Esophagus muscularis mucosa (tissue), 4 donors: ENCODE measurements around the gene RNASEH2A. TPM values are rescaled to one million over a fixed set of nuclear protein-coding genes. Genes with fewer than 3 reads are reported as not detected.
A peak's percentile ranks its signal among the peaks of the same experiment; 100 is the strongest.

Experiments
- DNase-seq: peaks from one replicate; pipeline ENCODE4 v3.0.0-alpha.2; 2017; ENCODE audit errors: extremely low spot score
- H3K27ac ChIP-seq, 4 donors: fragments of 200-600 bp; sonication (generic); replicated peaks in 1 of 4; 1 replicate in 3 of 4; 2 replicates in 1 of 4; pipeline ENCODE4 v1.5.1; 2016 to 2019; ENCODE audit warnings: mild to moderate bottlenecking in 1 of 4
- H3K27me3 ChIP-seq, 4 donors: fragments of 200-600 bp; sonication (generic); one replicate each; pipeline versions ENCODE4 v1.5.1 to v1.6.0; 2016 to 2019
- H3K36me3 ChIP-seq, 4 donors: fragments of 200-600 bp; sonication (generic); one replicate each; pipeline ENCODE4 v1.5.1; 2016 to 2019
- H3K4me1 ChIP-seq, 4 donors: fragments of 200-600 bp; sonication (generic); one replicate each; pipeline ENCODE4 v1.5.1; 2016 to 2019
- H3K4me3 ChIP-seq, 4 donors: fragments of 200-600 bp; sonication (generic); 1 replicate in 2 of 4; 2 replicates in 2 of 4; pipeline ENCODE4 v1.5.1; 2016 to 2019; ENCODE audit warnings: mild to moderate bottlenecking in 4 of 4, moderate library complexity in 1 of 4
- H3K9me3 ChIP-seq, 4 donors: fragments of 200-600 bp; sonication (generic); 1 replicate in 3 of 4; 2 replicates in 1 of 4; pipeline ENCODE4 v1.5.1; 2016 to 2019
- EP300 ChIP-seq: sonication (generic); formaldehyde crosslinking; IDR thresholded peaks from one replicate; pipeline ENCODE4 v1.6.1; 2017; ENCODE audit warnings: antibody characterized with exemption
- POLR2A ChIP-seq: fragments of 450-650 bp; IDR thresholded peaks from one replicate; pipeline ENCODE4 v1.6.1; 2017; ENCODE audit warnings: antibody characterized with exemption, moderate library complexity, mild to moderate bottlenecking, low read depth
- POLR2AphosphoS5 ChIP-seq, 2 donors: sonication (generic); formaldehyde crosslinking; IDR thresholded peaks; one replicate each; pipeline ENCODE4 v1.6.1; 2017; ENCODE audit warnings: antibody characterized with exemption in 2 of 2
- WGBS: methylation state at CpG from one replicate; pipeline ENCODE4 v1.1.5; 2018; 5-methylcytosine and 5-hydroxymethylcytosine counted together
- intact Hi-C: fragments of 100-400 bp; cut with DNase I; formaldehyde crosslinking; loops from one replicate; pipeline ENCODE4 v1.15.1; 2023
- total RNA-seq, 4 donors: library from RNA; depleted of rRNA; stranded (reverse); fragments of >200 nt; gene quantifications; one replicate each; pipeline versions ENCODE4 v1.1.0 to v1.2.1, GENCODE V29; 2016
- TF ChIP-seq, protein P1 (sequence below), 3 experiments: fragments of 200-600 bp in 2 of 3; fragments of 450-650 bp in 1 of 3; sonication (generic) in 2 of 3; IDR thresholded peaks; one replicate each; pipeline ENCODE4 v1.5.1; 2017 to 2019; ENCODE audit warnings: antibody characterized with exemption in 3 of 3, mild to moderate bottlenecking in 2 of 3, moderate library complexity in 1 of 3

Gene RNASEH2A
- total RNA-seq, 4 donors from 2014 or later: 2.7 to 6.6 (median 4.2) TPM

DNA sequence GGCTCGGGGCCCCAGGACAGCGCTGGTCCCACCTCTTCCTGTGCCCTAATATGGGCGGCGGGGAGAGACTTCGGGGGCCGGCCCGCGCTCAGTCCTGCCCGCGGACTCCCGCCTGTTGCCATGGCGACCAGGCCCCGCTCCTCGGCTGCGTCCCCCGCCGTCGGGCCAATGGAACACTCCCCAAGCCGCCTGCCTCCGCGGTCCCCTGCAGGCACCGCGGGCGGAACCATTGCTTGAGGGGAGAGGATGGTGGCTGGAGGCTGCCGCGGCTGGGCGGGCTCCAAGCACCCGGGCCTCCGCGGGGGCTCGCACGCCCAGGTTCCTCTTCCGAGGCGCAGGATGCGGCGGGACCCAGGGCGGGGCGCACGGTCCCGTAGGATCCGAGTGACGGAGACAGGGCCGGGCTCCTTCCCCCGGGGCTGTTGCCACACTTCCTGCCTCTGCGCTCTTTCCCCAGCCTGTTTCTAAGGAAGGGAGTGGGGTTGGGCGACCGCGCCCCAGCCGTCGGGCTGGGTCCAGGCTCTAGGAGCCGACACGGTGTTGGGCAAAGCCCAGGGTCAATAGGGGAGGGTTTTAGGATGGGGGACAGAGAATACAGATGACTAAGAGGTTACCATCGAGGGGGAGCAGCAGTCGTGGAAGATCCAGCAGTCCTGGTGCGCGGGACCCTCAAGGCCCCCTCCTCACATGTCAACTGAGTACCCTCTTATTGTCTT lies 16.3 kb upstream of the RNASEH2A start:
- 2% methylated on average over 17 of the region's 56 CpGs for WGBS
- intact Hi-C loops: no loop called here
- peaks cover 0 to 3% (median 0%) of the 10 kb centered on the region in 4 donors for H3K9me3 ChIP-seq
- H3K36me3 ChIP-seq: peaks cover 0 to 10% (median 0%) of the 10 kb centered on the region in 4 donors
- TF ChIP-seq, protein P1, sequence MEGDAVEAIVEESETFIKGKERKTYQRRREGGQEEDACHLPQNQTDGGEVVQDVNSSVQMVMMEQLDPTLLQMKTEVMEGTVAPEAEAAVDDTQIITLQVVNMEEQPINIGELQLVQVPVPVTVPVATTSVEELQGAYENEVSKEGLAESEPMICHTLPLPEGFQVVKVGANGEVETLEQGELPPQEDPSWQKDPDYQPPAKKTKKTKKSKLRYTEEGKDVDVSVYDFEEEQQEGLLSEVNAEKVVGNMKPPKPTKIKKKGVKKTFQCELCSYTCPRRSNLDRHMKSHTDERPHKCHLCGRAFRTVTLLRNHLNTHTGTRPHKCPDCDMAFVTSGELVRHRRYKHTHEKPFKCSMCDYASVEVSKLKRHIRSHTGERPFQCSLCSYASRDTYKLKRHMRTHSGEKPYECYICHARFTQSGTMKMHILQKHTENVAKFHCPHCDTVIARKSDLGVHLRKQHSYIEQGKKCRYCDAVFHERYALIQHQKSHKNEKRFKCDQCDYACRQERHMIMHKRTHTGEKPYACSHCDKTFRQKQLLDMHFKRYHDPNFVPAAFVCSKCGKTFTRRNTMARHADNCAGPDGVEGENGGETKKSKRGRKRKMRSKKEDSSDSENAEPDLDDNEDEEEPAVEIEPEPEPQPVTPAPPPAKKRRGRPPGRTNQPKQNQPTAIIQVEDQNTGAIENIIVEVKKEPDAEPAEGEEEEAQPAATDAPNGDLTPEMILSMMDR (IDR thresholded peaks at IDR 0.05): no peak
- peak; percentile 91 for TF ChIP-seq POLR2A
- peak in 1 of 2 donors; percentile 97 for TF ChIP-seq POLR2AphosphoS5 (IDR thresholded peaks at IDR 0.05)
- DNase-seq: peak; percentile 99
- H3K27me3 ChIP-seq: no peaks in the 10 kb centered on the region
- peaks cover 40 to 68% (median 66%) of the 10 kb centered on the region in 4 donors for H3K4me1 ChIP-seq
- peak overlapping the region; percentile 97 to 99 (median 99) for H3K27ac ChIP-seq
- H3K4me3 ChIP-seq: peak overlapping the region; percentile 87 to 97 (median 90)

DNA sequence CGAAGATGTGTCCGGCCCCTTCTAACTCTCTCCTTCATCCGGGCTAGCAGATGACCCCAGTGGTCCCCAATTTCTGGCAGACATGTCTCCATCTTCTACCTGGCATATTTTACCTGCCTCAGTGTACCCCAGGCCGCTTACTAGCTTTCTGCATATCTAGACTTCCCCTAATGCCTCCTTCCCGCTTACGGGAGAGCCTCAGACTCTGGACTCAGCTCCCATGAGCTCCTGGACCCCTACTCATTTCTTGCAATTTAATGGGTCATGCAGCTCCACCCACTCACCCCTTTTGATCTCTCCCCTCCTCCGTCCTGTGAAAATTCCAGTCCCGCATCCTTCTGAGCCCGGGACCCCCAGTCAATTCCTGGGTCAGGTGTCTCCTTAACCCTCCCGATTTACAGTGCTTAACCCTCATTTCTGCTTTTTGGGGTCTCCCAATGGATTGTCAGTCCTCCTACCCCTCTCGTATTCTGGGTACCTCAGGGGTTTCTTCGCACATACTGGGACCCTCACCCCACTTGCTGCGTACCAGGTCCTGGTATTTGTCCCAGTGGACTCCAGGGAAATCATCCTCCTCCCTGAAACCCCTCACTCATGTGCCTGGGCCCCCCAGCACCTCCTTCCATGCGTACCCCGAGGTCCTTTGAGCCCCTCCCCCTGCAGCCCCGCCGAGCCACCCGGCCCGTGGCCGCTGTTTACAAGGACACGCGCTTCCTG lies 15.6 kb upstream of the RNASEH2A start:
- 1% methylated on average over 22 of the region's 22 CpGs for whole genome bisulfite sequencing

DNA sequence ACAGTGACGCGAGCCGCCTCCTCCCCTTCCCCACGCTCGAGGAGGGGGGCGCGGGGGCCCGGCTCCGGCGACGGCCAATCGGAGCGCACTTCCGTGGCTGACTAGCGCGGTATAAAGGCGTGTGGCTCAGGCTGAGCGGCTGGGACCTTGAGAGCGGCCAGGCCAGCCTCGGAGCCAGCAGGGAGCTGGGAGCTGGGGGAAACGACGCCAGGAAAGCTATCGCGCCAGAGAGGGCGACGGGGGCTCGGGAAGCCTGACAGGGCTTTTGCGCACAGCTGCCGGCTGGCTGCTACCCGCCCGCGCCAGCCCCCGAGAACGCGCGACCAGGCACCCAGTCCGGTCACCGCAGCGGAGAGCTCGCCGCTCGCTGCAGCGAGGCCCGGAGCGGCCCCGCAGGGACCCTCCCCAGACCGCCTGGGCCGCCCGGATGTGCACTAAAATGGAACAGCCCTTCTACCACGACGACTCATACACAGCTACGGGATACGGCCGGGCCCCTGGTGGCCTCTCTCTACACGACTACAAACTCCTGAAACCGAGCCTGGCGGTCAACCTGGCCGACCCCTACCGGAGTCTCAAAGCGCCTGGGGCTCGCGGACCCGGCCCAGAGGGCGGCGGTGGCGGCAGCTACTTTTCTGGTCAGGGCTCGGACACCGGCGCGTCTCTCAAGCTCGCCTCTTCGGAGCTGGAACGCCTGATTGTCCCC lies 14.9 kb upstream of the RNASEH2A start, which contains the start of gene JUNB:
JUNB (plus strand) TSS at position 142 of the 706 bp plus-strand sequence; CDS start at position 428, 286 bp downstream.
- H3K4me3 ChIP-seq: peak within 1 kb of the TSS; percentile 87 to 97 (median 90)
- no peaks in the 10 kb centered on the region for H3K27me3 ChIP-seq
- peaks cover 0 to 3% (median 0%) of the 10 kb centered on the region in 4 donors for H3K9me3 ChIP-seq
- H3K36me3 ChIP-seq: peaks cover 0 to 10% (median 0%) of the 10 kb centered on the region in 4 donors
- intact Hi-C loops: no loop called here
- 0% methylated on average over 4 of the region's 73 CpGs for WGBS
- peaks cover 46 to 64% (median 62%) of the 10 kb centered on the region in 4 donors for H3K4me1 ChIP-seq
- peak; percentile 99 for DNase-seq
- peak within 1 kb of the TSS; percentile 97 to 99 (median 99) for H3K27ac ChIP-seq
- TF ChIP-seq, protein P1 (IDR thresholded peaks at IDR 0.05): no peak
- TF ChIP-seq POLR2AphosphoS5 (IDR thresholded peaks at IDR 0.05): peak in 1 of 2 donors; percentile 100
- no peak for TF ChIP-seq EP300
- TF ChIP-seq POLR2A: peak; percentile 100

More for the DNA sequence above, 15.6 kb upstream of the RNASEH2A start:
- H3K4me3 ChIP-seq: peak overlapping the region; percentile 87 to 97 (median 90)
- no peaks in the 10 kb centered on the region for H3K27me3 ChIP-seq
- TF ChIP-seq POLR2A (no peak), POLR2AphosphoS5 (IDR thresholded peaks at IDR 0.05) (no peak), EP300 (peak; percentile 98)
- TF ChIP-seq, protein P1 (IDR thresholded peaks at IDR 0.05): no peak
- no peak for DNase-seq
- intact Hi-C loops: no loop called here
- peaks cover 42 to 64% (median 62%) of the 10 kb centered on the region in 4 donors for H3K4me1 ChIP-seq
- H3K27ac ChIP-seq: peak overlapping the region; percentile 97 to 99 (median 99)
- peaks cover 0 to 10% (median 0%) of the 10 kb centered on the region in 4 donors for H3K36me3 ChIP-seq
- H3K9me3 ChIP-seq: peaks cover 0 to 3% (median 0%) of the 10 kb centered on the region in 4 donors

DNA sequence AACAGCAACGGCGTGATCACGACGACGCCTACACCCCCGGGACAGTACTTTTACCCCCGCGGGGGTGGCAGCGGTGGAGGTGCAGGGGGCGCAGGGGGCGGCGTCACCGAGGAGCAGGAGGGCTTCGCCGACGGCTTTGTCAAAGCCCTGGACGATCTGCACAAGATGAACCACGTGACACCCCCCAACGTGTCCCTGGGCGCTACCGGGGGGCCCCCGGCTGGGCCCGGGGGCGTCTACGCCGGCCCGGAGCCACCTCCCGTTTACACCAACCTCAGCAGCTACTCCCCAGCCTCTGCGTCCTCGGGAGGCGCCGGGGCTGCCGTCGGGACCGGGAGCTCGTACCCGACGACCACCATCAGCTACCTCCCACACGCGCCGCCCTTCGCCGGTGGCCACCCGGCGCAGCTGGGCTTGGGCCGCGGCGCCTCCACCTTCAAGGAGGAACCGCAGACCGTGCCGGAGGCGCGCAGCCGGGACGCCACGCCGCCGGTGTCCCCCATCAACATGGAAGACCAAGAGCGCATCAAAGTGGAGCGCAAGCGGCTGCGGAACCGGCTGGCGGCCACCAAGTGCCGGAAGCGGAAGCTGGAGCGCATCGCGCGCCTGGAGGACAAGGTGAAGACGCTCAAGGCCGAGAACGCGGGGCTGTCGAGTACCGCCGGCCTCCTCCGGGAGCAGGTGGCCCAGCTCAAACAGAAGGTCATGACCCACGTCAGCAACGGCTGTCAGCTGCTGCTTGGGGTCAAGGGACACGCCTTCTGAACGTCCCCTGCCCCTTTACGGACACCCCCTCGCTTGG lies 14.1 kb upstream of the RNASEH2A start:
- peaks cover 0 to 3% (median 0%) of the 10 kb centered on the region in 4 donors for H3K9me3 ChIP-seq
- intact Hi-C loops: no loop called here
- peaks cover 0 to 15% (median 3%) of the 10 kb centered on the region in 4 donors for H3K36me3 ChIP-seq
- no peaks in the 10 kb centered on the region for H3K27me3 ChIP-seq
- peaks cover 38 to 60% (median 58%) of the 10 kb centered on the region in 4 donors for H3K4me1 ChIP-seq
- no peak for DNase-seq
- peak overlapping the region; percentile 87 to 97 (median 90) for H3K4me3 ChIP-seq
- TF ChIP-seq POLR2AphosphoS5 (IDR thresholded peaks at IDR 0.05) (peak in 1 of 2 donors; percentile 80), POLR2A (no peak)
- WGBS: under 1% methylated on average over 19 of the region's 84 CpGs
- peak overlapping the region; percentile 97 to 99 (median 99) for H3K27ac ChIP-seq
